Measurements from ENCODE around the gene CORO7. TPM values are rescaled to one million over a fixed set of nuclear protein-coding genes. Genes with fewer than 3 reads are reported as not detected.

CORO7 gene
- total and polyA plus RNA-seq, 7 experiments from 2014 or later: 29.6 to 572 (median 141) TPM

GRCh38 chr16:4404967-4405696 lies 11.3 kb downstream of the CORO7 start:
- ChIA-PET CTCF (no interaction called here), POLR2A (interaction anchor here (0.6 to 3.5 kb wide), 2 partner anchors 9 to 89 kb away, joined by 3 to 19 read pairs; partner anchors contain the start of gene CORO7)
- no peaks in the 10 kb centered on the region for H3K27me3 ChIP-seq (ENCODE audit: control insufficient read depth in 2 of 2, insufficient read depth in 2 of 2, low read length in 2 of 2)
- H3K4me3 Mint-ChIP-seq: peak overlapping the region in 4 of 10 donors; percentile 11 to 56 (median 32)
- H3K27ac ChIP-seq (ENCODE audit: low read depth, low read length): no peak overlapping the region
- H3K4me3 ChIP-seq (ENCODE audit: low read length): no peak overlapping the region
- peaks cover 3 to 23% (median 12%) of the 10 kb centered on the region in 5 donors for H3K36me3 Mint-ChIP-seq
- ATAC-seq (peak; percentile 1), DNase-seq (peak in 1 of 9 donors; percentile 20)
- no peaks in the 10 kb centered on the region for H3K4me1 ChIP-seq (ENCODE audit: control insufficient read depth in 2 of 2, insufficient read depth in 2 of 2, low read length in 2 of 2)
- H3K9me3 ChIP-seq (ENCODE audit: control insufficient read depth in 2 of 3, low read length in 3 of 3): no peaks in the 10 kb centered on the region
- H3K9me3 Mint-ChIP-seq: peaks cover 0 to 14% (median 0%) of the 10 kb centered on the region in 11 donors
- H3K36me3 ChIP-seq (ENCODE audit: control insufficient read depth in 2 of 3, insufficient read depth in 3 of 3, low read length in 3 of 3): peaks cover 31 to 85% (median 50%) of the 10 kb centered on the region in 3 experiments
- no peaks in the 10 kb centered on the region for H3K27me3 Mint-ChIP-seq
- intact Hi-C loops (cut with micrococcal nuclease): no loop called here
- peak overlapping the region in 3 of 9 donors; percentile 78 to 93 (median 90) for H3K27ac Mint-ChIP-seq
- peaks cover 9 to 22% (median 19%) of the 10 kb centered on the region in 7 donors for H3K4me1 Mint-ChIP-seq

- DNase-seq (peak in 6 of 9 donors; percentile 32 to 44 (median 40)), ATAC-seq (peak; percentile 40)
- peaks cover 0 to 14% (median 0%) of the 10 kb centered on the region in 11 donors for H3K9me3 Mint-ChIP-seq
- H3K4me1 Mint-ChIP-seq: peaks cover 9 to 25% (median 19%) of the 10 kb centered on the region in 7 donors
- POLR2A ChIA-PET: interaction anchor here (0.6 to 3.5 kb wide), 2 partner anchors 10 to 89 kb away, joined by 3 to 19 read pairs; partner anchors contain the start of gene CORO7
- H3K36me3 Mint-ChIP-seq: peaks cover 7 to 23% (median 16%) of the 10 kb centered on the region in 5 donors
- peak overlapping the region in 5 of 10 donors; percentile 11 to 56 (median 24) for H3K4me3 Mint-ChIP-seq
- no peaks in the 10 kb centered on the region for H3K9me3 ChIP-seq (ENCODE audit: control insufficient read depth in 2 of 3, low read length in 3 of 3)
- peak overlapping the region in 6 of 9 donors; percentile 9 to 91 (median 75) for H3K27ac Mint-ChIP-seq
- no peaks in the 10 kb centered on the region for H3K27me3 ChIP-seq (ENCODE audit: control insufficient read depth in 2 of 2, insufficient read depth in 2 of 2, low read length in 2 of 2)
- no peak overlapping the region for H3K4me3 ChIP-seq (ENCODE audit: low read length)
- H3K4me1 ChIP-seq (ENCODE audit: control insufficient read depth in 2 of 2, insufficient read depth in 2 of 2, low read length in 2 of 2): no peaks in the 10 kb centered on the region
- no peaks in the 10 kb centered on the region for H3K27me3 Mint-ChIP-seq
- no peak overlapping the region for H3K27ac ChIP-seq (ENCODE audit: low read depth, low read length)
- H3K36me3 ChIP-seq (ENCODE audit: control insufficient read depth in 2 of 3, insufficient read depth in 3 of 3, low read length in 3 of 3): peaks cover 31 to 83% (median 50%) of the 10 kb centered on the region in 3 experiments
- CTCF ChIA-PET: interaction anchor here (0.7 to 1.8 kb wide), 3 partner anchors 10 to 118 kb away, joined by 3 to 6 read pairs (median 4); no protein-coding TSS in a partner anchor
- intact Hi-C loops (cut with micrococcal nuclease): no loop called here
Observed at GRCh38 chr16:4404247-4404966, 12.0 kb downstream of the CORO7 start.

- Mint-ChIP-seq H3K4me1 (peaks cover 9 to 29% (median 19%) of the 10 kb centered on the region in 7 donors), H3K36me3 (peaks cover 7 to 28% (median 17%) of the 10 kb centered on the region in 5 donors), H3K4me3 (no peak overlapping the region), H3K27me3 (no peaks in the 10 kb centered on the region), H3K9me3 (peaks cover 0 to 14% (median 0%) of the 10 kb centered on the region in 11 donors), H3K27ac (peak overlapping the region in 3 of 9 donors; percentile 6 to 69 (median 28))
- peaks cover 31 to 80% (median 50%) of the 10 kb centered on the region in 3 experiments for H3K36me3 ChIP-seq (ENCODE audit: control insufficient read depth in 2 of 3, insufficient read depth in 3 of 3, low read length in 3 of 3)
- H3K9me3 ChIP-seq (ENCODE audit: control insufficient read depth in 2 of 3, low read length in 3 of 3): no peaks in the 10 kb centered on the region
- DNase-seq: no peak
- no peak overlapping the region for H3K4me3 ChIP-seq (ENCODE audit: low read length)
- intact Hi-C loops (cut with micrococcal nuclease): loop anchor here in 1 of 2 donors (2.0 kb wide), 1 partner anchor 45 kb away; no protein-coding TSS in a partner anchor
- H3K4me1 ChIP-seq (ENCODE audit: control insufficient read depth in 2 of 2, insufficient read depth in 2 of 2, low read length in 2 of 2): no peaks in the 10 kb centered on the region
- no peak overlapping the region for H3K27ac ChIP-seq (ENCODE audit: low read depth, low read length)
- POLR2A ChIA-PET: interaction anchor here (0.6 to 3.5 kb wide), 2 partner anchors 8 to 11 kb away, joined by 3 to 19 read pairs; partner anchors contain the start of gene CORO7
- CTCF ChIA-PET: interaction anchor here (0.6 to 1.9 kb wide), 13 partner anchors 7 to 182 kb away, joined by 3 to 12 read pairs (median 4); partner anchors contain the start of gene CORO7
- ATAC-seq: peak; percentile 0
- no peaks in the 10 kb centered on the region for H3K27me3 ChIP-seq (ENCODE audit: control insufficient read depth in 2 of 2, insufficient read depth in 2 of 2, low read length in 2 of 2)
Observed at GRCh38 chr16:4403133-4403949, 13.1 kb downstream of the CORO7 start.

- H3K27me3 ChIP-seq (ENCODE audit: control insufficient read depth in 2 of 2, insufficient read depth in 2 of 2, low read length in 2 of 2): no peaks in the 10 kb centered on the region
- peaks cover 7 to 28% (median 17%) of the 10 kb centered on the region in 5 donors for H3K36me3 Mint-ChIP-seq
- H3K4me3 ChIP-seq (ENCODE audit: low read length): no peak overlapping the region
- H3K9me3 ChIP-seq (ENCODE audit: control insufficient read depth in 2 of 3, low read length in 3 of 3): no peaks in the 10 kb centered on the region
- peaks cover 0 to 14% (median 0%) of the 10 kb centered on the region in 11 donors for H3K9me3 Mint-ChIP-seq
- peak overlapping the region in 1 of 10 donors; percentile 13 for H3K4me3 Mint-ChIP-seq
- H3K4me1 Mint-ChIP-seq: peaks cover 9 to 29% (median 19%) of the 10 kb centered on the region in 7 donors
- no peaks in the 10 kb centered on the region for H3K4me1 ChIP-seq (ENCODE audit: control insufficient read depth in 2 of 2, insufficient read depth in 2 of 2, low read length in 2 of 2)
- peaks cover 28 to 77% (median 43%) of the 10 kb centered on the region in 3 experiments for H3K36me3 ChIP-seq (ENCODE audit: control insufficient read depth in 2 of 3, insufficient read depth in 3 of 3, low read length in 3 of 3)
- H3K27ac Mint-ChIP-seq: peak overlapping the region in 4 of 9 donors; percentile 14 to 66 (median 28)
- CTCF ChIA-PET: interaction anchor here (0.6 to 1.9 kb wide), 15 partner anchors 8 to 183 kb away, joined by 3 to 12 read pairs (median 4); partner anchors contain the start of gene CORO7
- intact Hi-C loops (cut with micrococcal nuclease): loop anchor here (1.0 to 2.0 kb wide), 4 partner anchors 14 to 114 kb away; partner anchors contain the start of gene CORO7 (in 1 of the 2)
- no peak overlapping the region for H3K27ac ChIP-seq (ENCODE audit: low read depth, low read length)
- ATAC-seq (peak; percentile 61), DNase-seq (peak in 8 of 9 donors; percentile 33 to 76 (median 64))
- POLR2A ChIA-PET: interaction anchor here (0.6 to 3.5 kb wide), 3 partner anchors 9 to 141 kb away, joined by 3 to 19 read pairs (median 3); partner anchors contain the start of gene CORO7
- H3K27me3 Mint-ChIP-seq: no peaks in the 10 kb centered on the region
Observed at GRCh38 chr16:4402439-4403132, 13.8 kb downstream of the CORO7 start.

- peaks cover 0 to 14% (median 0%) of the 10 kb centered on the region in 11 donors for H3K9me3 Mint-ChIP-seq
Observed at GRCh38 chr16:4401510-4401909, 14.9 kb downstream of the CORO7 start.

More at GRCh38 chr16:4401510-4401909, 14.9 kb downstream of the CORO7 start:
- DNase-seq (no peak), ATAC-seq (no peak)
- Mint-ChIP-seq H3K4me3 (no peak overlapping the region), H3K36me3 (peaks cover 7 to 28% (median 17%) of the 10 kb centered on the region in 5 donors), H3K27ac (peak overlapping the region in 5 of 9 donors; percentile 54 to 86 (median 67)), H3K4me1 (peaks cover 9 to 29% (median 19%) of the 10 kb centered on the region in 7 donors), H3K27me3 (no peaks in the 10 kb centered on the region)
- CTCF ChIA-PET: interaction anchor here (0.8 to 1.9 kb wide), 4 partner anchors 9 to 184 kb away, joined by 3 to 7 read pairs (median 4); no protein-coding TSS in a partner anchor
- Histone ChIP-seq H3K27ac (ENCODE audit: low read depth, low read length) (no peak overlapping the region), H3K36me3 (ENCODE audit: control insufficient read depth in 2 of 3, insufficient read depth in 3 of 3, low read length in 3 of 3) (peaks cover 23 to 77% (median 32%) of the 10 kb centered on the region in 3 experiments), H3K4me3 (ENCODE audit: low read length) (no peak overlapping the region), H3K27me3 (ENCODE audit: control insufficient read depth in 2 of 2, insufficient read depth in 2 of 2, low read length in 2 of 2) (no peaks in the 10 kb centered on the region), H3K4me1 (ENCODE audit: control insufficient read depth in 2 of 2, insufficient read depth in 2 of 2, low read length in 2 of 2) (no peaks in the 10 kb centered on the region), H3K9me3 (ENCODE audit: control insufficient read depth in 2 of 3, low read length in 3 of 3) (no peaks in the 10 kb centered on the region)
- intact Hi-C loops (cut with micrococcal nuclease): no loop called here
- POLR2A ChIA-PET: interaction anchor here (1.0 to 3.5 kb wide), 2 partner anchors 9 to 13 kb away, joined by 3 to 19 read pairs; partner anchors contain the start of gene CORO7

Measured in naive thymus-derived CD4-positive, alpha-beta T cell (primary cell).